ENCODE results near the gene C5orf47. TPM values are rescaled to one million over a fixed set of nuclear protein-coding genes. Genes with fewer than 3 reads are reported as not detected.

Gene C5orf47
- total RNA-seq, 1 donor from 2014 or later, result not detected

DNA sequence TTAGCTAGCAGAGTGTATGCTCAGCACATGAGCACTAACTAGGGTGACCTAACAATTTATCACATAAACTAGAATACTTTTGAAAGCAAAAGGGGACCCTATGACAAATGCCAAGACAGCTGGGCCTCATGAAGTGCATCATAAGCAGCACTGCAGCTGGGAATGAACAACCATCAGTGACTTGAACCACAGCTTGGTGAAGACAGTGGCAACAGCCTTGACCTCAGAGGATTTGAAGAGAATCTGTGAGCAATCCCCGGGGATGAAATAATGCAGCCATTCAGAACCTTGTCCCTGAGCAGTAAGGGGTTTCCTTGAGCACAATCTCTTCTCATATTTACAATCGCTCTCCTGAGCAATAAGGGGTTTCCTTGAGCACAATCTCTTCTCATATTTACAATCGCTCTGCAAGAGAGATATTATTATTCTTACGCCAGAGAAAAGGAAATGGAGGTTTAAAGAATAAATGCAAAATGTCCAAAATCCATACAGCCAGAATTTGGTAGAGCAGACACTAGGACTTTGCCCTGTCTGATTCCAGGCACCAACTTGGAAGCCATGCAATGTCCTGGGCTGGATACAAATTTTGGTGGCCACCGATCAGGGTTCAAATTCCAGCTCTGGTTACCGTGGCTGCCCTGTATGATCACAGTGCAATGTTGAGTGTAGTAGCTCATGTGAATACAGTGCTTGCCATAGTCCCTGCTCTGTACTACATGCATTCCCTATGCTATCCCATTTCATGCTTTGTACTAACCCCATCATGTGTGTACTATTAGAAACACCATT, 55.7 kb downstream of the C5orf47 start:
- no peak for DNase-seq (ENCODE audit: low read depth in 2 of 2)

DNA sequence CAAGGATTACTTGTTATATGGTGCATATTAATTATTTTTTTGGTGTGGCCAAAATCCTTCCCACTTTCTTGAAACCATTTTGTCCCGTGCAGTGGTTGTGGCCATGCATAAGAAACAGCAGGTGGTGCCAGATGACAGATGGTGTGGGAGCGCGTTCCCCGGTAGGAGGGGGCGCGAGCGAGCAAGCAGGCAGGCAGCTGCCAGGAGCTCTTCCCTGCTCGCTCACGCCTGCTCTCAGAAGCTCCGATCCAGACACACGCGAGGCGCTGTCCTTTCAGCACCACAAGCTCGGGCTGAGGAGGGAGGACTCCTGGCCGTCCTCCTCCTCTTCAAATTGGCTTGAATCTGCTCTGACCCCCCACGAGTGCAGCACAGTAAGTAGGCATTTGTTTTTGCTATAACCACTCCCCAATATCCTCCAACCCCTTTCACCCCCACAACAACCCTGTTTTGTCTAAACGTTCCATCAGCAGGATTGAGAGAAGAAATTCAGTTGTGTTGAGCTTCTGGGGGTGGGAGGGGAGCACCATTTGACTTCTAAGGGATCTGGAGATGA, 56.6 kb downstream of the C5orf47 start, which contains the start of gene NSG2:
Gene NSG2 (plus strand): TSS at position 237 of the 556 bp plus-strand sequence. CDS start 1,050 bp downstream, outside the sequence.
- peak; percentile 47 to 82 for DNase-seq (ENCODE audit: low read depth in 2 of 2)

DNA sequence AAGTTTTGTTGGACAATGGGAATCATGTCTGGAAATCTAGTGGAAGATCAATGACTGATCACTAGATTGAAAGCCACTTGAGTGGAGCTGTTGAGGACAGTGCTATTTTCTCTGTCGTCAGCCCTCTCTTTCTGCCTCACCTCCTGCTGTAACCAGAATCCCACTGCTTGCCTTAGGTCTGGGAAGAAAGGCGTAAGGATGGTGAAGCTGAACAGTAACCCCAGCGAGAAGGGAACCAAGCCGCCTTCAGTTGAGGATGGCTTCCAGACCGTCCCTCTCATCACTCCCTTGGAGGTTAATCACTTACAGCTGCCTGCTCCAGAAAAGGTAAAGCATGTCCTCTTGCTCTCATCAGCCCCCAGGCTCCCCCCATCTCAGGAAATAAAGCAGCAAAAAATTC, 57.6 kb downstream of the C5orf47 start:
- DNase-seq (ENCODE audit: low read depth in 2 of 2), result no peak

DNA sequence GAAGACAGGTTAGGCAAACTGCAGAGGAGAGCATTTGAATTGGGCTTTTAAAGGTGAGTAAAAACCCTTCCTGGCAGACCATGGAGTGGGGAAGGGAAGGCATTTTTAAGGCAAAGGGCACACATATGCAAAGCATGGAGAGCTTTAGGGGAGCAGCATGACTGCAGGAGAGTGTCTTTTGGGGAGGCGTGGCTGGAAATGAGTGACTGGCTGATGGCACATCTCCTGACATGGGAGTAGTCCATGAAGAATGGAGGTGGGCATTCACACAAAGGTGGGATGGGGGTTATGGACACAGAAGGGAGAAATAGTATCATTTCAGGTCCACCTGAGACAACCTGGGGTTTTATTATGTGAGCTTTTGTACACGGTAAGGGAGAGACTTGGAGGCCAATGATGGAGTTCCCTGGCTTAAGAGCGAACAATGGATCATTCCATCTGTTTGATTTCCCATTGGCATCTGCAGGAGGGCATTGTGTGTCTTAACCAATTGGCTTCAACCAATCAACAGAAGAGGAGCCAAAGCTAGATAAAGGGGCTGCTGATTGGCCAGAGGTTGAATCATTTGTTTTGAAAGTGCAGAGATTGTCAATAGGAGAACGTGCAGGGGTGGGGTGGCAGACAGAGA, 58.6 kb downstream of the C5orf47 start:
- no peak for DNase-seq (ENCODE audit: low read depth in 2 of 2)

DNA sequence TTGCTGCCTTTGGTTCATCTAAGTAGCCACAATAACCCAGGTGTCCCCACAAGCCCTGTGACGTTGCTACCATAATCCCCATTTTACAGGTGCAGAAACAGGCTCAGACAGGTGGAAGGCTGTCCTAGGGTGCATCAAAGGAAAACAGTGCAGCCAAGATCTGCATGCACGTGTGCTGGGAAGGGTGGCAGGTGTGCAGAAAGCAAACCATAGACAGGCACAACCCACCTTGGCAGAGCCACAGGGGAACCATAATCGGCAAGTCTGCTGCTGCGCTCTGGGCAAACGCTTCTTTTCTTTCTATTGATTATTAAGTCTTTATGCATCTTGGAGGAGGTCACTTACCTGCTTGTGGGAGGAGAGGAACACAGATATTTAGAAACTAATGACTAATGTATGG, 63.7 kb downstream of the C5orf47 start:
- no peak for DNase-seq (ENCODE audit: low read depth in 2 of 2)

- no peak for DNase-seq (ENCODE audit: low read depth in 2 of 2)
Observed at GRCh38 chr5:174053905-174054304, 64.9 kb downstream of the C5orf47 start.

Other genes starting within 250 kb of the C5orf47 start
- gene CPEB4, start 100.8 kb upstream of the C5orf47 start, total RNA-seq, result 9.5 and 28.4 TPM in 2 replicates
- not detected in 2 replicates for gene NSG2, start 56.5 kb downstream of the C5orf47 start, total RNA-seq